Nephron (organoid): ENCODE measurements around the gene DCPS.
A peak's percentile ranks its signal among the peaks of the same experiment; 100 is the strongest.
"Not testable (repeated sequence)": the region's sequence is repeated elsewhere in the genome, so short reads cannot be mapped to it uniquely, and the experiment has no call there.

Experiments used
- H3K27ac Mint-ChIP-seq, 3 experiments: 2 replicates each; pipeline ENCODE4 v1.8.0; 2020; ENCODE audit warnings: mixed read lengths in 3 of 3, mild to moderate bottlenecking in 2 of 3, moderate library complexity in 1 of 3
- H3K27me3 Mint-ChIP-seq: 2 replicates; pipeline ENCODE4 v1.8.0; 2021; ENCODE audit warnings: low read depth, mild to moderate bottlenecking, moderate library complexity, mixed read lengths
- H3K36me3 Mint-ChIP-seq: 2 replicates; pipeline ENCODE4 v1.8.0; 2020; ENCODE audit warnings: low read depth, mixed read lengths
- H3K4me1 Mint-ChIP-seq: 2 replicates; pipeline ENCODE4 v1.8.0; 2020; ENCODE audit warnings: mixed read lengths
- H3K4me3 Mint-ChIP-seq, 3 experiments: 2 replicates each; pipeline ENCODE4 v1.8.0; 2020; ENCODE audit warnings: mild to moderate bottlenecking in 3 of 3, mixed read lengths in 3 of 3, moderate library complexity in 2 of 3
- H3K9me3 Mint-ChIP-seq: 2 replicates; pipeline ENCODE4 v1.8.0; 2020; ENCODE audit warnings: mixed read lengths
- CTCF ChIP-seq, 3 experiments: fragments of 200-600 bp; sonication (generic); IDR thresholded peaks; one replicate each; pipeline ENCODE4 v1.5.0; 2021; ENCODE audit warnings: antibody characterized with exemption in 3 of 3; ENCODE audit not compliant: unreplicated experiment in 3 of 3

DCPS gene

GRCh38 chr11:126297004-126297403, 6.9 kb upstream of the DCPS start:
- Mint-ChIP-seq H3K27ac (no peak overlapping the region), H3K36me3 (peaks cover 43% of the 10 kb centered on the region), H3K4me3 (no peak overlapping the region), H3K27me3 (no peaks in the 10 kb centered on the region), H3K4me1 (no peaks in the 10 kb centered on the region), H3K9me3 (no peaks in the 10 kb centered on the region)
- no peak for TF ChIP-seq CTCF (IDR thresholded peaks at IDR 0.05; ENCODE audit: unreplicated experiment in 3 of 3)

GRCh38 chr11:126304457-126305075, 706 bp downstream of the DCPS start:
- Mint-ChIP-seq H3K36me3 (peaks cover 24% of the 10 kb centered on the region), H3K27me3 (peaks cover 3% of the 10 kb centered on the region), H3K4me3 (peak overlapping the region; percentile 83 to 91 (median 91)), H3K27ac (peak overlapping the region; percentile 86 to 88 (median 87)), H3K4me1 (peaks cover 32% of the 10 kb centered on the region), H3K9me3 (no peaks in the 10 kb centered on the region)
- TF ChIP-seq CTCF (IDR thresholded peaks at IDR 0.05; ENCODE audit: unreplicated experiment in 3 of 3): no peak

GRCh38 chr11:126305699-126306098, 1.8 kb downstream of the DCPS start:
- peak overlapping the region in 1 of 3 experiments; percentile 38 for H3K27ac Mint-ChIP-seq
- H3K9me3 Mint-ChIP-seq: no peaks in the 10 kb centered on the region
- no peak for TF ChIP-seq CTCF (IDR thresholded peaks at IDR 0.05; ENCODE audit: unreplicated experiment in 3 of 3)
- H3K4me3 Mint-ChIP-seq: peak overlapping the region; percentile 48 to 74 (median 74)
- H3K36me3 Mint-ChIP-seq: peaks cover 21% of the 10 kb centered on the region
- peaks cover 44% of the 10 kb centered on the region for H3K4me1 Mint-ChIP-seq
- peaks cover 3% of the 10 kb centered on the region for H3K27me3 Mint-ChIP-seq

GRCh38 chr11:126307706-126308105, 3.8 kb downstream of the DCPS start:
- peaks cover 3% of the 10 kb centered on the region for H3K27me3 Mint-ChIP-seq
- peak; percentile 44 to 49 (median 49) for TF ChIP-seq CTCF (IDR thresholded peaks at IDR 0.05; ENCODE audit: unreplicated experiment in 3 of 3)
- peaks cover 22% of the 10 kb centered on the region for H3K36me3 Mint-ChIP-seq
- H3K4me3 Mint-ChIP-seq: peak overlapping the region in 1 of 3 experiments; percentile 8
- no peaks in the 10 kb centered on the region for H3K9me3 Mint-ChIP-seq
- peak overlapping the region; percentile 17 to 49 (median 42) for H3K27ac Mint-ChIP-seq
- peaks cover 53% of the 10 kb centered on the region for H3K4me1 Mint-ChIP-seq

GRCh38 chr11:126308271-126308671, 4.4 kb downstream of the DCPS start:
- Mint-ChIP-seq H3K4me3 (peak overlapping the region in 1 of 3 experiments; percentile 64), H3K27ac (peak overlapping the region; percentile 17 to 85 (median 49)), H3K9me3 (no peaks in the 10 kb centered on the region), H3K27me3 (peaks cover 3% of the 10 kb centered on the region), H3K36me3 (peaks cover 17% of the 10 kb centered on the region), H3K4me1 (peaks cover 54% of the 10 kb centered on the region)
- no peak for TF ChIP-seq CTCF (IDR thresholded peaks at IDR 0.05; ENCODE audit: unreplicated experiment in 3 of 3)

GRCh38 chr11:126308771-126309170, 4.9 kb downstream of the DCPS start:
- not testable (repeated sequence) for H3K9me3 Mint-ChIP-seq, H3K4me3 Mint-ChIP-seq, H3K27me3 Mint-ChIP-seq
- Mint-ChIP-seq H3K36me3 (peaks cover 17% of the 10 kb centered on the region), H3K4me1 (peaks cover 53% of the 10 kb centered on the region), H3K27ac (peak overlapping the region in 1 of 3 experiments; percentile 49)
